Measurements from ENCODE around the gene CHD9.
"Not testable (repeated sequence)": the region's sequence is repeated elsewhere in the genome, so short reads cannot be mapped to it uniquely, and the experiment has no call there.

Gene CHD9

GRCh38 chr16:53142823-53143568 lies 88.2 kb downstream of the CHD9 start:
- no peak for DNase-seq

GRCh38 chr16:53147500-53148065 lies 92.8 kb downstream of the CHD9 start:
- DNase-seq, result no peak

- no peak for DNase-seq
Measured at GRCh38 chr16:53150769-53151168, 96.0 kb downstream of the CHD9 start.

GRCh38 chr16:53152329-53152728 lies 97.5 kb downstream of the CHD9 start:
- no peak for DNase-seq

GRCh38 chr16:53153130-53153529 lies 98.3 kb downstream of the CHD9 start:
- DNase-seq, result no peak

GRCh38 chr16:53154513-53154912 lies 99.7 kb downstream of the CHD9 start:
- no peak for DNase-seq

- DNase-seq, result no peak
Measured at GRCh38 chr16:53156516-53156915, 101.7 kb downstream of the CHD9 start.

- DNase-seq, result no peak
Measured at GRCh38 chr16:53159781-53160436, 105.1 kb downstream of the CHD9 start.

- DNase-seq, result no peak
Measured at GRCh38 chr16:53166099-53166498, 111.3 kb downstream of the CHD9 start.

GRCh38 chr16:53168744-53169143 lies 114.0 kb downstream of the CHD9 start:
- no peak for DNase-seq

GRCh38 chr16:53172517-53172916 lies 117.7 kb downstream of the CHD9 start:
- no peak for DNase-seq

GRCh38 chr16:53175118-53175517 lies 120.3 kb downstream of the CHD9 start:
- no peak for DNase-seq

GRCh38 chr16:53176434-53176833 lies 121.6 kb downstream of the CHD9 start:
- DNase-seq, result no peak

GRCh38 chr16:53183442-53183841 lies 128.7 kb downstream of the CHD9 start:
- DNase-seq, result no peak

- not testable (repeated sequence) for DNase-seq
Measured at GRCh38 chr16:53185741-53186140, 130.9 kb downstream of the CHD9 start.

GRCh38 chr16:53187775-53188174 lies 133.0 kb downstream of the CHD9 start:
- no peak for DNase-seq

- DNase-seq, result no peak
Measured at GRCh38 chr16:53191413-53191812, 136.6 kb downstream of the CHD9 start.

GRCh38 chr16:53198933-53199332 lies 144.1 kb downstream of the CHD9 start:
- no peak for DNase-seq

GRCh38 chr16:53201900-53202299 lies 147.1 kb downstream of the CHD9 start:
- DNase-seq, result no peak

- DNase-seq, result no peak
Measured at GRCh38 chr16:53202398-53202797, 147.6 kb downstream of the CHD9 start.

- peak; percentile 73 for DNase-seq
Measured at GRCh38 chr16:53207810-53208752, 153.3 kb downstream of the CHD9 start.

- DNase-seq, result no peak
Measured at GRCh38 chr16:53209429-53209828, 154.6 kb downstream of the CHD9 start.

GRCh38 chr16:53209877-53210276 lies 155.1 kb downstream of the CHD9 start:
- DNase-seq, result no peak

Data from NCI-H446 treated with DMSO at 0.1 percent for 48 hours (cell line).